Femur (tissue), 1 donor: ENCODE data around the gene IPO5.
A peak's percentile ranks its signal among the peaks of the same experiment; 100 is the strongest.

Experiments
- DNase-seq: peaks from one replicate; pipeline ENCODE4 v3.0.0-alpha.2; 2017

The IPO5 gene

GRCh38 chr13:98066636-98067035 lies 113.2 kb downstream of the IPO5 start:
- no peak for DNase-seq

GRCh38 chr13:98068521-98068920 lies 115.0 kb downstream of the IPO5 start:
- DNase-seq, result no peak

GRCh38 chr13:98069985-98070384 lies 116.5 kb downstream of the IPO5 start:
- DNase-seq, result no peak

- no peak for DNase-seq
These were observed 117.8 kb downstream of the IPO5 start for GRCh38 chr13:98071316-98071715.

GRCh38 chr13:98072476-98072875 lies 119.0 kb downstream of the IPO5 start:
- DNase-seq, result peak; percentile 46
